Measurements from ENCODE around the gene HSPA4. TPM values are rescaled to one million over a fixed set of nuclear protein-coding genes. Genes with fewer than 3 reads are reported as not detected.

The HSPA4 gene
- total RNA-seq, 1 experiment from 2014 or later = 337 TPM

- TF ChIP-seq, protein P1, sequence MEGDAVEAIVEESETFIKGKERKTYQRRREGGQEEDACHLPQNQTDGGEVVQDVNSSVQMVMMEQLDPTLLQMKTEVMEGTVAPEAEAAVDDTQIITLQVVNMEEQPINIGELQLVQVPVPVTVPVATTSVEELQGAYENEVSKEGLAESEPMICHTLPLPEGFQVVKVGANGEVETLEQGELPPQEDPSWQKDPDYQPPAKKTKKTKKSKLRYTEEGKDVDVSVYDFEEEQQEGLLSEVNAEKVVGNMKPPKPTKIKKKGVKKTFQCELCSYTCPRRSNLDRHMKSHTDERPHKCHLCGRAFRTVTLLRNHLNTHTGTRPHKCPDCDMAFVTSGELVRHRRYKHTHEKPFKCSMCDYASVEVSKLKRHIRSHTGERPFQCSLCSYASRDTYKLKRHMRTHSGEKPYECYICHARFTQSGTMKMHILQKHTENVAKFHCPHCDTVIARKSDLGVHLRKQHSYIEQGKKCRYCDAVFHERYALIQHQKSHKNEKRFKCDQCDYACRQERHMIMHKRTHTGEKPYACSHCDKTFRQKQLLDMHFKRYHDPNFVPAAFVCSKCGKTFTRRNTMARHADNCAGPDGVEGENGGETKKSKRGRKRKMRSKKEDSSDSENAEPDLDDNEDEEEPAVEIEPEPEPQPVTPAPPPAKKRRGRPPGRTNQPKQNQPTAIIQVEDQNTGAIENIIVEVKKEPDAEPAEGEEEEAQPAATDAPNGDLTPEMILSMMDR (conservative IDR thresholded peaks at IDR 0.05; ENCODE audit: low read depth, low read length) = no peak
- TF ChIP-seq EZH2 (IDR thresholded peaks at IDR 0.05; ENCODE audit: borderline replicate concordance, low read depth, low read length, poor library complexity, severe bottlenecking) = no peak
- Histone ChIP-seq H3K27me3 (replicated peaks; ENCODE audit: insufficient read depth, low read depth, low read length, poor library complexity) (peaks cover 14% of the 10 kb centered on the region), H3K36me3 (ENCODE audit: insufficient read depth, low read length, poor library complexity, severe bottlenecking) (no peaks in the 10 kb centered on the region), H3K4me3 (ENCODE audit: low read depth, low read length, poor library complexity, severe bottlenecking) (no peak overlapping the region), H3K27ac (ENCODE audit: low read depth, low read length, poor library complexity, severe bottlenecking) (no peak overlapping the region), H3K9me3 (ENCODE audit: low read depth, low read length, poor library complexity, severe bottlenecking) (no peaks in the 10 kb centered on the region), H3K4me1 (ENCODE audit: insufficient read depth, low read length, poor library complexity, severe bottlenecking) (no peaks in the 10 kb centered on the region)
- POLR2A ChIA-PET (ENCODE audit: low non-redundant PET) = no interaction called here
- DNase-seq (ENCODE audit: low spot score) = peak; percentile 53
- CTCF ChIA-PET = no interaction called here
- intact Hi-C loops (cut with micrococcal nuclease; ENCODE audit: unreplicated experiment) = no loop called here
- BruUV-seq (replicated peaks) = no TSS peak
These were observed 89.9 kb downstream of the HSPA4 start for GRCh38 chr5:133141746-133142145.

GRCh38 chr5:133142782-133143181 lies 91.0 kb downstream of the HSPA4 start:
- Histone ChIP-seq H3K9me3 (ENCODE audit: low read depth, low read length, poor library complexity, severe bottlenecking) (no peaks in the 10 kb centered on the region), H3K4me3 (ENCODE audit: low read depth, low read length, poor library complexity, severe bottlenecking) (no peak overlapping the region), H3K4me1 (ENCODE audit: insufficient read depth, low read length, poor library complexity, severe bottlenecking) (no peaks in the 10 kb centered on the region), H3K27me3 (replicated peaks; ENCODE audit: insufficient read depth, low read depth, low read length, poor library complexity) (peaks cover 14% of the 10 kb centered on the region), H3K27ac (ENCODE audit: low read depth, low read length, poor library complexity, severe bottlenecking) (no peak overlapping the region), H3K36me3 (ENCODE audit: insufficient read depth, low read length, poor library complexity, severe bottlenecking) (no peaks in the 10 kb centered on the region)
- BruUV-seq (replicated peaks) = no TSS peak
- TF ChIP-seq, protein P1 (conservative IDR thresholded peaks at IDR 0.05; ENCODE audit: low read depth, low read length) = no peak
- TF ChIP-seq EZH2 (IDR thresholded peaks at IDR 0.05; ENCODE audit: borderline replicate concordance, low read depth, low read length, poor library complexity, severe bottlenecking) = no peak
- intact Hi-C loops (cut with micrococcal nuclease; ENCODE audit: unreplicated experiment) = no loop called here
- DNase-seq (ENCODE audit: low spot score) = no peak
- ChIA-PET CTCF (interaction anchor here (0.6 kb wide), 1 partner anchor 280 kb away, joined by 4 read pairs; no protein-coding TSS in a partner anchor), POLR2A (ENCODE audit: low non-redundant PET) (no interaction called here)

GRCh38 chr5:133144245-133144981 lies 92.6 kb downstream of the HSPA4 start:
- no peak for DNase-seq (ENCODE audit: low spot score)
- Histone ChIP-seq H3K27ac (ENCODE audit: low read depth, low read length, poor library complexity, severe bottlenecking) (no peak overlapping the region), H3K9me3 (ENCODE audit: low read depth, low read length, poor library complexity, severe bottlenecking) (no peaks in the 10 kb centered on the region), H3K4me3 (ENCODE audit: low read depth, low read length, poor library complexity, severe bottlenecking) (no peak overlapping the region), H3K4me1 (ENCODE audit: insufficient read depth, low read length, poor library complexity, severe bottlenecking) (no peaks in the 10 kb centered on the region), H3K27me3 (replicated peaks; ENCODE audit: insufficient read depth, low read depth, low read length, poor library complexity) (peaks cover 7% of the 10 kb centered on the region), H3K36me3 (ENCODE audit: insufficient read depth, low read length, poor library complexity, severe bottlenecking) (no peaks in the 10 kb centered on the region)
- CTCF ChIA-PET = no interaction called here
- no peak for TF ChIP-seq EZH2 (IDR thresholded peaks at IDR 0.05; ENCODE audit: borderline replicate concordance, low read depth, low read length, poor library complexity, severe bottlenecking)
- TF ChIP-seq, protein P1 (conservative IDR thresholded peaks at IDR 0.05; ENCODE audit: low read depth, low read length) = no peak
- intact Hi-C loops (cut with micrococcal nuclease; ENCODE audit: unreplicated experiment) = no loop called here
- POLR2A ChIA-PET (ENCODE audit: low non-redundant PET) = no interaction called here
- no TSS peak for BruUV-seq (replicated peaks)

All from A673 (cell line).